ENCODE results near the gene CDKL2. TPM values are rescaled to one million over a fixed set of nuclear protein-coding genes. Genes with fewer than 3 reads are reported as not detected.
"Not testable (repeated sequence)": the region's sequence is repeated elsewhere in the genome, so short reads cannot be mapped to it uniquely, and the experiment has no call there.

Gene CDKL2
- total RNA-seq, 2 donors from 2014 or later: 0.37 to 1.3 TPM

DNA sequence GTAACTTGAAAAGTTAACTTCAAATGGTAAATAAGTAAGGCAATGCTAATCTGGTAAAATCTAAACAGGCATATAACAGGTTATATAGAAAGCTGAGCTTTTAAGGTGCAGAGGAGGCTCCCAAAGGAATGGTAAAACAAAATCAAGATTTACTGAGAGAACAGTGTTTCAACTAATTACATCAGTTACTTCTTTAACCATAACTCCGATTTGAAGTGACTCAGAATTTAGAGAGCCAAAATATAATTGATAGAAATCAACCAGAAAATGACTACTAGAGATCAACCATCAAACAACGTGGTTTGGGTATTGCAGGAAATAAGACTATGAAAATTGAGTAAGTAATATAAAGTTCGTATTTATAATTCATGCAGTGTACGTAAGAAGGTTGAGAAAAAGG is 36.0 kb upstream of the CDKL2 start:
- no peaks in the 10 kb centered on the region for H3K9me3 Mint-ChIP-seq
- H3K4me1 ChIP-seq (ENCODE audit: control insufficient read depth, insufficient read depth, low read length): peaks cover 7% of the 10 kb centered on the region
- WGBS, 2 experiments (ENCODE audit: insufficient coverage in 1 of 2, insufficient read length in 1 of 2): 95 to 100% methylated on average over 2 to 4 of the region's 4 CpGs
- no peak for DNase-seq
- H3K27ac Mint-ChIP-seq: no peak overlapping the region
- H3K4me1 Mint-ChIP-seq: peaks cover 32% of the 10 kb centered on the region
- peaks cover 15% of the 10 kb centered on the region for H3K36me3 Mint-ChIP-seq (ENCODE audit: low read depth)
- no peaks in the 10 kb centered on the region for H3K27me3 ChIP-seq (ENCODE audit: control insufficient read depth, insufficient read depth, low read length, poor library complexity, severe bottlenecking)
- no peak overlapping the region for H3K9ac ChIP-seq (ENCODE audit: extremely low read depth, low read length, poor library complexity, severe bottlenecking)
- H3K27me3 Mint-ChIP-seq (ENCODE audit: insufficient read depth): no peaks in the 10 kb centered on the region
- no peak overlapping the region for H3K27ac ChIP-seq (ENCODE audit: low read depth, low read length)
- H3K9me3 ChIP-seq (ENCODE audit: control insufficient read depth, low read length): no peaks in the 10 kb centered on the region
- TF ChIP-seq, protein P1, sequence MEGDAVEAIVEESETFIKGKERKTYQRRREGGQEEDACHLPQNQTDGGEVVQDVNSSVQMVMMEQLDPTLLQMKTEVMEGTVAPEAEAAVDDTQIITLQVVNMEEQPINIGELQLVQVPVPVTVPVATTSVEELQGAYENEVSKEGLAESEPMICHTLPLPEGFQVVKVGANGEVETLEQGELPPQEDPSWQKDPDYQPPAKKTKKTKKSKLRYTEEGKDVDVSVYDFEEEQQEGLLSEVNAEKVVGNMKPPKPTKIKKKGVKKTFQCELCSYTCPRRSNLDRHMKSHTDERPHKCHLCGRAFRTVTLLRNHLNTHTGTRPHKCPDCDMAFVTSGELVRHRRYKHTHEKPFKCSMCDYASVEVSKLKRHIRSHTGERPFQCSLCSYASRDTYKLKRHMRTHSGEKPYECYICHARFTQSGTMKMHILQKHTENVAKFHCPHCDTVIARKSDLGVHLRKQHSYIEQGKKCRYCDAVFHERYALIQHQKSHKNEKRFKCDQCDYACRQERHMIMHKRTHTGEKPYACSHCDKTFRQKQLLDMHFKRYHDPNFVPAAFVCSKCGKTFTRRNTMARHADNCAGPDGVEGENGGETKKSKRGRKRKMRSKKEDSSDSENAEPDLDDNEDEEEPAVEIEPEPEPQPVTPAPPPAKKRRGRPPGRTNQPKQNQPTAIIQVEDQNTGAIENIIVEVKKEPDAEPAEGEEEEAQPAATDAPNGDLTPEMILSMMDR (conservative IDR thresholded peaks at IDR 0.05): no peak
- H3K4me3 ChIP-seq (ENCODE audit: low read length): no peak overlapping the region
- H3K36me3 ChIP-seq (ENCODE audit: control insufficient read depth, insufficient read depth, low read length): peaks cover 15% of the 10 kb centered on the region
- H3K4me3 Mint-ChIP-seq: no peak overlapping the region

DNA sequence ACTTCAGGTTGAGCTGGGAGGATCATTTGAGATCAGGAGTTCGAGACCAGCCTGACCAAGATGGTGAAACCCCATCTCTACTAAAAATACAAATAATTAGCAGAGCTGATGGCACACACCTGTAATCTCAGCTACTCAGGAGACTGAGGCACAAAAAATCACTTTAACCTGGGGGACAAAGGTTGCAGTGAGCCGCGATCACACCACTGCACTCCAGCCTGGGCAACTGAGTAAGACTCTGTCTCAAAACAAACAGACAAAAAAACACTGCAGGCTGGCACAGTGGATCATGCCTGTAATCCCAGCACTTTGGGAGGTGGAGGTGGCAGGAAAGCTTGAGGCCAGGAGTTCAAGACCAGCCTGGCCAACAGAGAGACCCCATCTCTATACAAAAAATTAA is 34.3 kb upstream of the CDKL2 start:
- DNase-seq; H3K27me3 ChIP-seq (ENCODE audit: control insufficient read depth, insufficient read depth, low read length, poor library complexity, severe bottlenecking); H3K27me3 Mint-ChIP-seq (ENCODE audit: insufficient read depth); H3K27ac Mint-ChIP-seq; H3K27ac ChIP-seq (ENCODE audit: low read depth, low read length); H3K9me3 ChIP-seq (ENCODE audit: control insufficient read depth, low read length); H3K9me3 Mint-ChIP-seq; H3K9ac ChIP-seq (ENCODE audit: extremely low read depth, low read length, poor library complexity, severe bottlenecking); H3K4me3 Mint-ChIP-seq; H3K4me1 ChIP-seq (ENCODE audit: control insufficient read depth, insufficient read depth, low read length); H3K4me3 ChIP-seq (ENCODE audit: low read length): not testable (repeated sequence)
- peaks cover 31% of the 10 kb centered on the region for H3K36me3 ChIP-seq (ENCODE audit: control insufficient read depth, insufficient read depth, low read length)
- WGBS, 2 experiments (ENCODE audit: insufficient coverage in 1 of 2, insufficient read length in 1 of 2): 98 to 100% methylated on average over 3 of the region's 3 CpGs
- Mint-ChIP-seq H3K36me3 (ENCODE audit: low read depth) (peaks cover 29% of the 10 kb centered on the region), H3K4me1 (peaks cover 25% of the 10 kb centered on the region)

DNA sequence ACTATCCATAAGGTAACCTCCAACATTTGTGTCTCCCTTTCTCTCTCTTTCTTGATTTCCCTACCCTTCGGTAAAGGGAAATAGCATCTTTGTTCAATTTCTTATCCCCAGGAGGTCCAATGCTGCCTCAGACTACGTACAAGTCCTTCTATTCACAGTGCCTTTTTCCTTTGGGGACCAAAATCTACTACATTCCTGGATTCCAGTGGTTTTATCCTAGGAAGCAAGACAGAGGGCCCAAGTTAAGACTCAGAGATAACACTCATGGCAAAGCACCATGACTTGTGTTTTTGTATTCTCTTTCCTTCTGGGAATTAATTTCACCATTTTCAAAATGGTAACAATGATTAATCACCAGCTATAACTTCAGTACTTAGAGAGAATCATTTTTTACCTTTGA is 32.3 kb upstream of the CDKL2 start:
- TF ChIP-seq, protein P1 (conservative IDR thresholded peaks at IDR 0.05): no peak
- Histone ChIP-seq H3K4me1 (ENCODE audit: control insufficient read depth, insufficient read depth, low read length) (no peaks in the 10 kb centered on the region), H3K9me3 (ENCODE audit: control insufficient read depth, low read length) (no peaks in the 10 kb centered on the region), H3K4me3 (ENCODE audit: low read length) (no peak overlapping the region), H3K9ac (ENCODE audit: extremely low read depth, low read length, poor library complexity, severe bottlenecking) (no peak overlapping the region), H3K27ac (ENCODE audit: low read depth, low read length) (no peak overlapping the region), H3K36me3 (ENCODE audit: control insufficient read depth, insufficient read depth, low read length) (peaks cover 49% of the 10 kb centered on the region), H3K27me3 (ENCODE audit: control insufficient read depth, insufficient read depth, low read length, poor library complexity, severe bottlenecking) (no peaks in the 10 kb centered on the region)
- Mint-ChIP-seq H3K27me3 (ENCODE audit: insufficient read depth) (no peaks in the 10 kb centered on the region), H3K27ac (no peak overlapping the region), H3K4me3 (no peak overlapping the region), H3K4me1 (peaks cover 5% of the 10 kb centered on the region), H3K9me3 (no peaks in the 10 kb centered on the region), H3K36me3 (ENCODE audit: low read depth) (peaks cover 45% of the 10 kb centered on the region)
- no peak for DNase-seq
- 95 to 100% methylated on average over 2 of the region's 2 CpGs for WGBS, 2 experiments (ENCODE audit: insufficient coverage in 1 of 2, insufficient read length in 1 of 2)

DNA sequence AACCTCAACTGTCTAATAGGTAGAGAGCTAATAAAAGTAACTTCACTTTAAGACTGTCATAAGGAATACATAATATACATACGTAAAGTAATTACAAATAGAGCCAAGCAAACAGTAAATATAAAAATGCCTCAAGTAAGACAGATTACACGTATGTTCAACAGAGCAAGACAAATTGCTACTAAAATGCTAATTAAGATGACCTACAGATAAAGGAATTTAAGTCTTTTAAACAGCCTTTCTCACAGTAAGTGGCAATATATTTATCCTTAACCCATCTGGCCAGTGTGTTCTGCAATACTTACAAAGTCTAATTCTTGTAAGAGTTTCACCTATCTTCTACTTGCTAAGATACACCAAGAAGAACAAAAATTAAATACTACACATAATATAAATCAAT is 30.2 kb upstream of the CDKL2 start:
- Mint-ChIP-seq H3K27ac (no peak overlapping the region), H3K9me3 (no peaks in the 10 kb centered on the region), H3K4me3 (no peak overlapping the region), H3K4me1 (peaks cover 3% of the 10 kb centered on the region), H3K27me3 (ENCODE audit: insufficient read depth) (no peaks in the 10 kb centered on the region), H3K36me3 (ENCODE audit: low read depth) (peaks cover 51% of the 10 kb centered on the region)
- Histone ChIP-seq H3K9ac (ENCODE audit: extremely low read depth, low read length, poor library complexity, severe bottlenecking) (no peak overlapping the region), H3K4me1 (ENCODE audit: control insufficient read depth, insufficient read depth, low read length) (no peaks in the 10 kb centered on the region), H3K36me3 (ENCODE audit: control insufficient read depth, insufficient read depth, low read length) (peaks cover 69% of the 10 kb centered on the region), H3K27me3 (ENCODE audit: control insufficient read depth, insufficient read depth, low read length, poor library complexity, severe bottlenecking) (no peaks in the 10 kb centered on the region), H3K4me3 (ENCODE audit: low read length) (no peak overlapping the region), H3K9me3 (ENCODE audit: control insufficient read depth, low read length) (no peaks in the 10 kb centered on the region), H3K27ac (ENCODE audit: low read depth, low read length) (no peak overlapping the region)
- DNase-seq: no peak
- TF ChIP-seq, protein P1 (conservative IDR thresholded peaks at IDR 0.05): no peak
- 95% methylated on average over 2 of the region's 2 CpGs; no CpG with 5 or more reads in 1 of the 2 experiments for WGBS, 2 experiments (ENCODE audit: insufficient coverage in 1 of 2, insufficient read length in 1 of 2)

Measured in endodermal cell (in vitro differentiated cells).